DND-41 (cell line): ENCODE data around the gene BMP2K.
"Not testable (repeated sequence)": the region's sequence is repeated elsewhere in the genome, so short reads cannot be mapped to it uniquely, and the experiment has no call there.

Experiments
- ATAC-seq: fragments of 200-7000 bp; cut with Tn5 transposase; 3 replicates; pipeline ENCODE4 v1.9.1; 2021; ENCODE audit warnings: low read depth; ENCODE audit not compliant: insufficient read depth
- DNase-seq: peaks from one replicate; pipeline ENCODE4 v3.0.0-alpha.2; 2020
- H2AFZ ChIP-seq: 2 replicates; pipeline ENCODE4 v1.6.0; 2012; ENCODE audit warnings: low read depth, low read length
- H3K27ac ChIP-seq: 2 replicates; pipeline ENCODE4 v1.5.1; 2012; ENCODE audit warnings: low read length, inconsistent platforms
- H3K27me3 ChIP-seq: fragments of 200-600 bp; sonication (generic); 2 replicates; pipeline ENCODE4 v1.6.0; 2012; ENCODE audit warnings: low read length, mild to moderate bottlenecking, inconsistent platforms; ENCODE audit not compliant: insufficient read depth, poor library complexity
- H3K36me3 ChIP-seq: 2 replicates; pipeline ENCODE4 v1.5.1; 2012; ENCODE audit warnings: low read length, inconsistent platforms; ENCODE audit not compliant: insufficient read depth
- H3K4me1 ChIP-seq: 2 replicates; pipeline ENCODE4 v1.5.1; 2012; ENCODE audit warnings: mild to moderate bottlenecking, low read length; ENCODE audit not compliant: insufficient read depth
- H3K4me2 ChIP-seq: 2 replicates; pipeline ENCODE4 v1.6.0; 2012; ENCODE audit warnings: mild to moderate bottlenecking, moderate library complexity, low read length, inconsistent platforms; ENCODE audit not compliant: insufficient read depth
- H3K4me3 ChIP-seq, 2 experiments: fragments of 200-600 bp in 1 of 2; shearing (Covaris generic) in 1 of 2; 2 replicates each; pipeline ENCODE4 v1.5.1; 2012 to 2016; ENCODE audit warnings: inconsistent platforms in 2 of 2, low read length in 2 of 2, mild to moderate bottlenecking in 2 of 2, low read depth in 1 of 2, moderate library complexity in 1 of 2
- H3K79me2 ChIP-seq: 2 replicates; pipeline ENCODE4 v1.6.0; 2012; ENCODE audit warnings: low read length, inconsistent platforms; ENCODE audit not compliant: insufficient read depth
- H3K9ac ChIP-seq: 2 replicates; pipeline ENCODE4 v1.6.0; 2012; ENCODE audit warnings: low read depth, mild to moderate bottlenecking, inconsistent platforms, low read length, moderate library complexity
- H3K9me3 ChIP-seq: 2 replicates; pipeline ENCODE4 v1.5.1; 2012; ENCODE audit warnings: low read length, moderate library complexity, mild to moderate bottlenecking, inconsistent platforms; ENCODE audit not compliant: insufficient read depth, severe bottlenecking
- H4K20me1 ChIP-seq: 2 replicates; pipeline ENCODE4 v1.6.0; 2012; ENCODE audit warnings: low read length; ENCODE audit not compliant: insufficient read depth
- EZH2 ChIP-seq: IDR thresholded peaks from 3 replicates; pipeline ENCODE4 v1.6.1; 2012; ENCODE audit warnings: borderline replicate concordance, low read depth, mild to moderate bottlenecking, moderate library complexity, low read length, inconsistent platforms; ENCODE audit not compliant: severe bottlenecking
- TF ChIP-seq, protein P1 (sequence below): IDR thresholded peaks from 2 replicates; pipeline ENCODE4 v1.5.1; 2012; ENCODE audit warnings: borderline replicate concordance, low read length, moderate library complexity, mild to moderate bottlenecking; ENCODE audit not compliant: poor library complexity, severe bottlenecking; ENCODE audit errors: extremely low read depth

BMP2K gene

DNA sequence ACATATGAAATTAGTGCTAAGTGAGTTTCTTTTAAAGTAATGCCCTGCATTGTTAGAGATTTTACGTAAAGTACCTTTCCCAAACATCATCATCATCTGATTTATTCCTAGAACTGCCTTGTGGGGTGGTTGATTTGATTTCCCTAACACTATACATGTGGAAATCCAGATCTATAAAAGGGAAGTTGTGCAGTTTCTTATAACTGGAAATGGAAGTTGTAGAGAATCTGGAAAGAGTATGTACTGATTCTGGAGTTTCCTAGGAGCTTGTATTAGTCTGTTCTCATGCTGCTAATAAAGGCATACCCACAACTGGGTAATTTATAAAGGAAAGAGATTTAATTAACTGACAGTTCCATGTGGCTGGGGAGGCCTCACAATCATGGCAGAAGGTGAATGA, 47.9 kb downstream of the BMP2K start:
- ATAC-seq (no peak), DNase-seq (no peak)
- peaks cover 11% of the 10 kb centered on the region for H3K79me2 ChIP-seq
- no peaks in the 10 kb centered on the region for H3K9me3 ChIP-seq
- no peaks in the 10 kb centered on the region for H3K27me3 ChIP-seq
- H4K20me1 ChIP-seq: no peaks in the 10 kb centered on the region
- H3K4me2 ChIP-seq: no peak overlapping the region
- peaks cover 34% of the 10 kb centered on the region for H3K36me3 ChIP-seq
- H3K4me3 ChIP-seq: no peak overlapping the region
- TF ChIP-seq, protein P1, sequence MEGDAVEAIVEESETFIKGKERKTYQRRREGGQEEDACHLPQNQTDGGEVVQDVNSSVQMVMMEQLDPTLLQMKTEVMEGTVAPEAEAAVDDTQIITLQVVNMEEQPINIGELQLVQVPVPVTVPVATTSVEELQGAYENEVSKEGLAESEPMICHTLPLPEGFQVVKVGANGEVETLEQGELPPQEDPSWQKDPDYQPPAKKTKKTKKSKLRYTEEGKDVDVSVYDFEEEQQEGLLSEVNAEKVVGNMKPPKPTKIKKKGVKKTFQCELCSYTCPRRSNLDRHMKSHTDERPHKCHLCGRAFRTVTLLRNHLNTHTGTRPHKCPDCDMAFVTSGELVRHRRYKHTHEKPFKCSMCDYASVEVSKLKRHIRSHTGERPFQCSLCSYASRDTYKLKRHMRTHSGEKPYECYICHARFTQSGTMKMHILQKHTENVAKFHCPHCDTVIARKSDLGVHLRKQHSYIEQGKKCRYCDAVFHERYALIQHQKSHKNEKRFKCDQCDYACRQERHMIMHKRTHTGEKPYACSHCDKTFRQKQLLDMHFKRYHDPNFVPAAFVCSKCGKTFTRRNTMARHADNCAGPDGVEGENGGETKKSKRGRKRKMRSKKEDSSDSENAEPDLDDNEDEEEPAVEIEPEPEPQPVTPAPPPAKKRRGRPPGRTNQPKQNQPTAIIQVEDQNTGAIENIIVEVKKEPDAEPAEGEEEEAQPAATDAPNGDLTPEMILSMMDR: no peak
- no peak for TF ChIP-seq EZH2
- H3K27ac ChIP-seq: no peak overlapping the region
- no peak overlapping the region for H3K9ac ChIP-seq
- H3K4me1 ChIP-seq: no peaks in the 10 kb centered on the region
- H2AFZ ChIP-seq: no peak overlapping the region

DNA sequence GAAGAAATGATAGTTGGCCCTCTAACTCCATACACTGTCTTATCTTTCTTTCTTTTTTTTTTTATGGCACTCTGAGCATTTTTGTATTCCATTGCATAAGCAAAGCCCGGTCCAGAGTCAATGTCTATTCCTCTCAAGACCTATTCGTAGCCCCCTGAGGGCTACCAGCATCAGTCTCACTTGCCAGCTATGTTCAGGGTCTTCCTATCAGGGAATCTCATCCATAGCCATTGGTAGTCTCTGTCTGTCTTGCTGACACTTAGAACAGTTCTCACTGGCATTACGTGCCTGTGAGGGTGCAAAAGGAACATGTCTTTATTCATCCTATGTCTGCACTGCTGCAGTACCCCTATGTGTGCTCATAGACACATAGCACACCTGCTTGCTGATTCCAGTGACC, 51.0 kb downstream of the BMP2K start:
- H3K4me2 ChIP-seq: no peak overlapping the region

DNA sequence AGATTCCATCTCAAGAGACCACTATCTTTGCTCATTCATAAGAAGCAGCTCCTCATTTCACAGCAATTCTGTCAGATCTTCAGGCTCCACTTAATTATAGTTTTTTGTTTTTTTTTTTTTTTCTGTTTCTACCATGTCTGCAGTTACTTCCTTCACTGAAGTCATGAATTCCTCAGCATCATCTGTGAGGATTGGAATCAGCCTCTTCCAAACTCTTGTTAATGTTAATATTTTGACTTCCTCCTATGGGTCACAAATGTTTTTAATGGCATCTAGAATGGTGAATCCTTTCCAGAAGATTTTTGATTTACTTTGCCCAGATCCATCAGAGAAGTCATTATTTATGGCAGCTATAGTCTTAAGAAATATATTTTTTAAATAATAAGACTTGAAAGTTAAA, 53.1 kb downstream of the BMP2K start:
- Histone ChIP-seq H3K4me1 (no peaks in the 10 kb centered on the region), H3K4me3 (no peak overlapping the region), H3K4me2 (no peak overlapping the region), H3K9ac (no peak overlapping the region), H3K27ac (no peak overlapping the region), H3K79me2 (no peaks in the 10 kb centered on the region), H3K36me3 (peaks cover 38% of the 10 kb centered on the region), H2AFZ (no peak overlapping the region), H4K20me1 (no peaks in the 10 kb centered on the region), H3K27me3 (no peaks in the 10 kb centered on the region), H3K9me3 (no peaks in the 10 kb centered on the region)
- DNase-seq (no peak), ATAC-seq (no peak)
- TF ChIP-seq EZH2: no peak
- TF ChIP-seq, protein P1: no peak

More for the DNA sequence above, 51.0 kb downstream of the BMP2K start:
- H3K27me3 ChIP-seq: no peaks in the 10 kb centered on the region
- TF ChIP-seq, protein P1: no peak
- TF ChIP-seq EZH2: no peak
- H3K36me3 ChIP-seq: peaks cover 38% of the 10 kb centered on the region
- no peak overlapping the region for H3K9ac ChIP-seq
- DNase-seq: no peak
- no peak for ATAC-seq
- H3K9me3 ChIP-seq: no peaks in the 10 kb centered on the region
- H3K79me2 ChIP-seq: no peaks in the 10 kb centered on the region
- H3K4me3 ChIP-seq: no peak overlapping the region
- no peak overlapping the region for H3K27ac ChIP-seq
- H2AFZ ChIP-seq: no peak overlapping the region
- no peaks in the 10 kb centered on the region for H3K4me1 ChIP-seq
- no peaks in the 10 kb centered on the region for H4K20me1 ChIP-seq

DNA sequence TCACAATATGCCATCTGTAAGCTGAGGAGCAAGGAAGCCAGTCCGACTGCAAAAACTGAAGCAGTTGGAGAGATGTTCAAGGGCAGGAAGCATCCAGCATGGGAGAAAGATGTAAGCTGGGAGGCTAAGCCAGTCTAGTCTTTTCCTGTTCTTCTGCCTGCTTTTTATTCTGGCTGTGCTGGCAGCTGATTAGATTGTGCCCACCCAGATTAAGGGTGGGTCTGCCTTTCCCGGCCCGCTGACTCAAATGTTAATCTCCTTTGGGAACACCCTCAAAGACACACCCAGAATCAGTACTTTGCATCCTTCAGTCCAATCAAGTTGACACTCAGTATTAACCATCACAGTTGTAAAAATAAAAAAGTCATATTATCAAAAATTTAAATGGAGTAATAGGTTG, 63.5 kb downstream of the BMP2K start:
- not testable (repeated sequence) for ATAC-seq, DNase-seq, H3K9ac ChIP-seq, H3K9me3 ChIP-seq, H4K20me1 ChIP-seq, H3K27me3 ChIP-seq, H2AFZ ChIP-seq, H3K4me2 ChIP-seq, H3K79me2 ChIP-seq, H3K4me3 ChIP-seq, H3K27ac ChIP-seq, H3K4me1 ChIP-seq
- H3K36me3 ChIP-seq: peaks cover 15% of the 10 kb centered on the region; the same call in 1 of the 2 replicates

DNA sequence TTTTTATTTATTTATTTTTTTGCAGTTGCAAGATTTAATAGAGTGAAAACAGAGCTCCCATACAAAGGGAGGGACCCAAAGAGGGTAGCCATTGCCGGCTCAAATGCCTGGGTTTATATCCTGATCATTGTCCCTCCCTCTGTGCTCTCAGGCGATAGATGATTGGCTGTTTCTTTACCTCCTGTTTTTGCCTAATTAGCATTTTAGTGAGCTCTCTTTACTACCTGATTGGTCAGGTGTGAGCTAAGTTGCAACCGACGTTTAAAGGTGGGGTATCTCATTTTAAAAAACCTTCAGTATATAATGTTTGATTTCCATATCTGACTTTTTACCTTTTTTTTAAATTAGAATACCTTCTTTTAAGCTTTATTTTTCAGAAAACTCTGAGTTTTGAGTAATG, 64.1 kb downstream of the BMP2K start:
- DNase-seq, ATAC-seq, H3K79me2 ChIP-seq, H3K4me1 ChIP-seq, H3K9ac ChIP-seq, H3K27me3 ChIP-seq, H3K4me3 ChIP-seq, H3K4me2 ChIP-seq, H4K20me1 ChIP-seq, H3K27ac ChIP-seq, H2AFZ ChIP-seq, H3K9me3 ChIP-seq: not testable (repeated sequence)
- peaks cover 14% of the 10 kb centered on the region; the same call in 1 of the 2 replicates for H3K36me3 ChIP-seq
